Measurements from ENCODE around the gene PRADC1.

Gene PRADC1

DNA sequence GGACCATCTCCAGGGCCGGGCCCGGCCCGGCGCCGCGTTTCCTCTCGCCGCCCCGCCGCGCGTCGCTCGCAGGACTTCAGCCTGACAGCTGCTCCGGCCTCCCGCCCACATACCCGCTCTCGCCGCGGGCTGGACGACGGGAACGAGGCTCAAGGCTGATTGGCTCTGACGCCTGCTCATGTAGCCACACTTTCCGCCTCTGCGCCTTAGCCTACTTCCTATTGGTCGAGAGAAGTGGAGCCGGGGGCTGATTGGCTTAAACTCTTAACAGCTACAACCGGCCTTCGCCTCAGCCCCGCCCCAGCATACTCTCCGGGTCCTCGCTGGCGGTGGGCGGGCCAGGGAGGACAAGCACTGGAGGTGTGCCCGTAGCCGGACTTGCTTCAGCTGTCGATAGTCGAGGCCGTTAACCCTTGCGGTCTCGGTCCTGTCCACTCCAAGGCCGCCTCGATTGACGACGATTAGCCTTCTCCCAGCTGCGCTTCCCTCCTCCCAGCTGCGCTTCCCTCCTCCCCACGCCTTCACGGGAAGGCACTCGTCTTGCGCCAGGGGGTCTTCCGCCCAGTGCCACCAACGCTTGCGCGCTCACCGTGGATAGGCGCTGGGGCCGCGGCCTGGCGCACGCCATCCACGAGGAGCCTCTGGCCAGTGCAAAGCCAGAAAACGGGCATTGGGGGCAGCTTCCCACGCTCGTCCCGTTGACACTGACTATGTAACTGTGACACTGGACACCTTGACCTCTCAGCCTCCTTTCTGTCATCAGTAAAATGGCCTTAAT, at the start of gene PRADC1:
Gene PRADC1 (minus strand): TSS at position 86 of the 778 bp plus-strand sequence. CDS start 79 bp downstream, at position 7.
- peaks cover 3% of the 10 kb centered on the region for H3K27me3 Mint-ChIP-seq (ENCODE audit: low read depth)
- no peaks in the 10 kb centered on the region for H3K9me3 Mint-ChIP-seq
- H3K36me3 Mint-ChIP-seq (ENCODE audit: low read depth) = peaks cover 6% of the 10 kb centered on the region
- peak within 1 kb of the TSS; percentile 92 to 99 (median 97) for H3K4me3 Mint-ChIP-seq
- no peak for TF ChIP-seq CTCF (IDR thresholded peaks at IDR 0.05; ENCODE audit: unreplicated experiment in 3 of 3)
- H3K27ac Mint-ChIP-seq = peak within 1 kb of the TSS; percentile 94 to 99 (median 98)
- peaks cover 25% of the 10 kb centered on the region for H3K4me1 Mint-ChIP-seq

GRCh38 chr2:73281244-73281643, 48.2 kb upstream of the PRADC1 start:
- H3K36me3 Mint-ChIP-seq (ENCODE audit: low read depth) = no peaks in the 10 kb centered on the region
- H3K27me3 Mint-ChIP-seq (ENCODE audit: low read depth) = peaks cover 36% of the 10 kb centered on the region
- H3K9me3 Mint-ChIP-seq = no peaks in the 10 kb centered on the region
- no peaks in the 10 kb centered on the region for H3K4me1 Mint-ChIP-seq
- H3K27ac Mint-ChIP-seq = no peak overlapping the region
- no peak overlapping the region for H3K4me3 Mint-ChIP-seq
- TF ChIP-seq CTCF (IDR thresholded peaks at IDR 0.05; ENCODE audit: unreplicated experiment in 3 of 3) = no peak

- Mint-ChIP-seq H3K27me3 (ENCODE audit: low read depth) (peaks cover 22% of the 10 kb centered on the region), H3K4me3 (no peak overlapping the region), H3K36me3 (ENCODE audit: low read depth) (no peaks in the 10 kb centered on the region), H3K9me3 (no peaks in the 10 kb centered on the region), H3K4me1 (no peaks in the 10 kb centered on the region), H3K27ac (no peak overlapping the region)
- no peak for TF ChIP-seq CTCF (IDR thresholded peaks at IDR 0.05; ENCODE audit: unreplicated experiment in 3 of 3)
These were observed 46.8 kb upstream of the PRADC1 start for GRCh38 chr2:73279852-73280251.

- no peak overlapping the region for H3K27ac Mint-ChIP-seq
- peaks cover 63% of the 10 kb centered on the region for H3K27me3 Mint-ChIP-seq (ENCODE audit: low read depth)
- H3K4me1 Mint-ChIP-seq = peaks cover 4% of the 10 kb centered on the region
- TF ChIP-seq CTCF (IDR thresholded peaks at IDR 0.05; ENCODE audit: unreplicated experiment in 3 of 3) = no peak
- no peaks in the 10 kb centered on the region for H3K36me3 Mint-ChIP-seq (ENCODE audit: low read depth)
- H3K4me3 Mint-ChIP-seq = no peak overlapping the region
- H3K9me3 Mint-ChIP-seq = peaks cover 6% of the 10 kb centered on the region
These were observed 39.2 kb upstream of the PRADC1 start for GRCh38 chr2:73272270-73272669.

DNA sequence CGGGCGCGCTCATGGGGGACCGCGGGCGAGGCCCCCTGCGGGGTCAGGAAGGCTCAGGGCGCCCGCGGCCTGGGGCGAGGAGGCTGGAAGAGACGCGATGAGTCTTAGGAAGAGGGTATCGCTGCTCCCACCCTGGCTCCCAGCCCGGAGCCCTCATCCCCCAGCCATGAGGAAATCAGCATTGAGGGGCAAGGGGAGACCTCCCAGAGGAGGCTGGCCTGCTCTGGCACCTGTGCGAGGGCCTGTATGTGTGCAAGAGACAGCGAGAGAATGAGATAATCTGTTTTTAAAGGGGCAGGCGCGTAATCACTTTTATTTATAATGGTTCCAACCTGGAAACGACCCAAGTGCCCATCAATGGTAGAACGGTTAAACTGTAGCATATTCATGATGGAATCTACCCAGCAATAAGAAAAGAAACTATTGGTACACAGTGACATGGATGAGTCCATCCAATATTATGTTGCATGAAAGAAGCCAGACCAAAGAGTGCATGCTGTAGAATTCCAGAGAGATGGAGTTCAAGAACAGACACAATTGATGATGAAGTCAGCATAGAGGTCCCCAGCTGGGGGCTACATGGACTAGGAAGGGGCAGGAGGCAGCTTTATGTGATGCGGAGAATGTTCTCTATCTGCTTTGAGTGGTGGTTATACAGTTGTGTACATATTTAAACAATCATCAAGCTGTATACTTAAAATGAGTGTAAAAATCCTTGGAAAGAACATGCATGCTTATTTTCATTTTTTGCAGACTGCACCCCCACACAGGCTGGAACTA, 36.8 kb upstream of the PRADC1 start:
- H3K27me3 Mint-ChIP-seq (ENCODE audit: low read depth) = peaks cover 76% of the 10 kb centered on the region
- peaks cover 6% of the 10 kb centered on the region for H3K9me3 Mint-ChIP-seq
- peaks cover 4% of the 10 kb centered on the region for H3K4me1 Mint-ChIP-seq
- no peaks in the 10 kb centered on the region for H3K36me3 Mint-ChIP-seq (ENCODE audit: low read depth)
- H3K27ac Mint-ChIP-seq = no peak overlapping the region
- no peak for TF ChIP-seq CTCF (IDR thresholded peaks at IDR 0.05; ENCODE audit: unreplicated experiment in 3 of 3)
- peak overlapping the region in 2 of 3 experiments; percentile 5 to 10 for H3K4me3 Mint-ChIP-seq
